GM19452 (cell line): ENCODE measurements around the gene KNL1.
"Not testable (repeated sequence)": the region's sequence is repeated elsewhere in the genome, so short reads cannot be mapped to it uniquely, and the experiment has no call there.

Source experiments
- ATAC-seq: cut with Tn5 transposase; IDR thresholded peaks from one replicate; pipeline ENCODE4 v1.9.1; 2021; ENCODE audit not compliant: unreplicated experiment

The KNL1 gene

DNA sequence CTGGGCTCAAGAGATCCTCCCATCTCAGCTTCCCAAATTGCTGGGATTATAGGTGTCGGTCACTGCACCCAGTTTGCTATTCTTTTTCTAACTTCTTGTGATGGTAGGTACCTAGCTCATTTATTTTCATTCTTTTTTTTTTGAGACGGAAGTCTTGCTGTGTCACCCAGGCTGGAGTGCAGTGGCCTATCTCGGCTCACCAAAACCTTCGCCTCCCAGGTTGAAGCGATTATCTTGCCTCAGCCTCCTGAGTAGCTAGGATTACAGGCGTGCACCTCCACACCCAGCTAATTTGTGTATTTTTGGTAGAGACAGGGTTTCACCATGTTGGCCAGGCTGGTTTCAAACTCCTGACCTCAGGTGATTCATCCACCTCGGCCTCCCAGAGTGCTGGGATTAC, 70.9 kb downstream of the KNL1 start:
- ATAC-seq: no peak

DNA sequence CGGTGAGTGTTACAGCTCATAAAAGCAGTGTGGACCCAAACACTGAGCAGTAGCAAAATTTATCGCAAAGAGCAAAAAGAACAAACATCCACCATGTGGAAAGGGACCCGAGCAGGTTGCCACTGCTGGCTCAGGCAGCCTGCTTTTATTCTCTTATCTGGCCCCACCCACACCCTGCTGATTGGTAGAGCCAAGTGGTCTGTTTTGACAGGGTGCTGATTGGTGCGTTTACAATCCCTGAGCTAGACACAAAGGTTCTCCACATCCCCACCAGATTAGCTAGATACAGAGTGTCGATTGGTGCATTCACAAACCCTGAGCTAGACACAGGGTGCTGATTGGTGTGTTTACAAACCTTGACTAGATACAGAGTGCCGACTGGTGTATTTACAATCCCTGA, 82.2 kb downstream of the KNL1 start:
- ATAC-seq: not testable (repeated sequence)

DNA sequence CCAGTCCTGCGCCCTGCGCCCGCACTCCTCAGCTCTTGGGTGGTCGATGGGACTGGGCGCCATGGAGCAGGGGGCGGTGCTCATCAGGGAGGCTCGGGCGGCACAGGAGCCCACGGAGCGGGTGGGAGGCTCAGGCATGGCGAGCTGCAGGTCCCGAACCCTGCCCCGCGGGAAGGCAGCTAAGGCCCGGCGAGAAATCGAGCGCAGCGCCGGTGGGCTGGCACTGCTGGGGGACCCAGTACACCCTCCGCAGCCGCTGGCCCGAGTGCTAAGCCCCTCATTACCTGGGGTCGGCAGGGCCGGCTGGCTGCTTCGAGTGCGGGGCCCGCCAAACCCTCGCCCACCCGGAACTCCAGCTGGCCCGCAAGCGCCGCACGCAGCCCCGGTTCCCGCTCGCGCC, 82.9 kb downstream of the KNL1 start:
- ATAC-seq: not testable (repeated sequence)

DNA sequence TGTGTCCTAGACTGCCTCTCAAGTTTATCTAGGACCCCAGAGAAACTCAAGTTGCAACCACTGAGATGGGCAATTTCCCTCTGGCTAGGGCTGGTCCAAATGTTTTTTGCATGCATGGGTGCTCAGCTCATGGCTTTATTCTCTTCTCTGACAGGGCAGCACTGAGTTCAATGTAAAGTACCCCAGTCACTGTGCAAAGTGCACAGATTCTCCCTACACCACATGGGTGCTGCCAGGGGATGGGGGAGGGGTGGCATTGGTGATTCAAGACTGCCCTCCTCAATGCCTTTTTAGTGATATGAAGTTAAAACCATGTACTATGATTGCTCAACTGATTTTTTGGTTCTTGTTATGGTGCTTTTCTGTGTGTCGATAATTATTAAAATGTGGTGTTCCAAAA, 86.1 kb downstream of the KNL1 start:
- ATAC-seq: no peak

DNA sequence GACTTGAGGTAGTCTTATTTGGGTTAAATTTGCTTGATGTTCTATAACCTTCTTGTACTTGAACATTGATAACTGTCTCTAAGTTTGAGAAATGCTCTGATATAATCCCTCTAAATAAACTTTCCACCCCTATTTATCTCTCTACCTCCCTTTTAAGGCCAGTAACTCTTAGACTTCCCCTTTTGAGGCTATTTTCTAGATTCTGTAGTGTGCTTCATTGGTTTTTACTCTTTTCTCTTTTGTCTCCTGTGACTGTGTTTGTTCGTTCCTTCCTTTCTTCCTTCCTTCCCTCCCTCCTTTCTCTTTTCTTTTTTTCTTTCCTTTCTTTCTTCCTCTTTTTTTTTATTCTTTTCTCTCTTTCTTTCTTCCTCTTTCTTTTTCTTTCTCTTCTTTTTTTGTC, 86.9 kb downstream of the KNL1 start:
- not testable (repeated sequence) for ATAC-seq

DNA sequence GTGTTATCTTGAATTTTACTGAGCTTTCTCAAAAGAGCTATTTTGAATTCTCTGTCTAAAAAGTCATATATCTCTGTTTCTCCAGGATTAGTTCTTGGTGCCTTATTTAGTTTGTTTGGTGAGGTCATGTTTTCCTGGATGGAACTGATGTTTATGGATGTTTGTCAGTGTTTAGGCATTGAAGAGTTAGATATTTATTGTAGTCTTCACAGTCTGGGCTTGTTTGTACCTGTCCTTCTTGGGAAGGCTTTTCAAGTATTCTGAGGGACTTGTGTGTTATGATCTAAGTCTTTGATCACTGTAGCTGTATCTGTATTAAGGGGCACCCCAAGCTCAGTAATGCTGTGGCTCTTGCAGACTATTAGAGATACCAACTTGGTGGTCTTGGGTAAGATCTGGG, 90.3 kb downstream of the KNL1 start:
- ATAC-seq: no peak

DNA sequence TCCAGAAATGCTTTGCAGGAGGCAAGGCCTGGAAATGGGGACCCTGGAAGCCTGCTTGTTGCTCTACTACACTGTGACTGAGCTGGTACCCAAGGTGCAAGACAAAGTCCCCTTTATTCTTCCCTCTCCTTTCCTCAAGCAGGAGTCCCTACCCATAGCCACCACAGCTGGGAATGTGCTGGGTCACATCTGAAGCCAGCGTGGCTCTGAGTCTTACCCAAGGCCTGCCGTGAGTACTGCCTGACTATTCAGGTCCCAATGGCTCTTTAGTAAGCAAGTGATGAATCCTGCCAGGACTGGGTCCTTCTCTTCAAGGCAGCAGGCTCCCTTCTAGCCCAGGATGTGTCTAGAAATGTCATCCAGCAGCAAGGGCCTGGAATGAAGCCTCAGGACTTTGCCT, 91.3 kb downstream of the KNL1 start:
- ATAC-seq: no peak

DNA sequence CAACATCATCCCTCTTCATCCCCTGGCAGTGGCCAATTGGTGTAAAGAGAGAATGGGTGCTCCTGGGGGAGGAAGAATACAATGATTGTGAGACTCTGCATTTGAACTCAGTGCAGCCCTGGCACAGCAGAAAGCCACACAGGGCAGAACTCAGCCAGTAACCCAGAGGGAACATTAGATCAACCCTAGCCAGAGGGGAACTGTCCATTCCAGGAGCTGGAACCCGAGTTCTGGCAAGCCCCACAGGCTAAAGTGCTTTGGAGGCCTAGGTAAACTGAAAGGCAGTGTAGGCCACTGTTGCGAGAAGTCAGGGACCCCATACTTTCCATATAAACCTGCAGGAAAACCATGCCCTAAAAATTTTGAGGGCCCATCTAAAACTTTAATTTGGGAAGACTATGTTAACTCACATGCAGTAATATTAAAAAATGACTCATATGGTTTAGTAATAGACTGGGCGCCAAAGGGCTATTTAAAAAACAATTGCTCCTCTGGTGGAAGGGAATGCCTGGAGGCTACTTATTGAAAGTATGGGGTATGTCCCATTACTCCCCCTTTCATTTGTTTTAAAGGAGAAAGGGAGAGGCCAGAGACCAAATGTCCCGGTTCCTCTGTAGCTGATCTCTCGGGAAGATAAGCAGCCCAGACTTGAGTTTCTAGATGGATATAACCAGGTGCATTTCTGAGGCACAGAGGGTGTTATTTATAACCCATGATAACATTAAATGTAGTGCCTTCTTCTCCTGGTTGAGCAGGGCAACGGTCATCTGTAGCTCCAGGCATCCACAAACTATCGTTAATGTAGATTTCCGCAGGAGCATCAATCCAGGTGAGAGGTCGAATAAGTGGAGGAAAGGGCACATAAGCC, 95.1 kb downstream of the KNL1 start:
- ATAC-seq: no peak

DNA sequence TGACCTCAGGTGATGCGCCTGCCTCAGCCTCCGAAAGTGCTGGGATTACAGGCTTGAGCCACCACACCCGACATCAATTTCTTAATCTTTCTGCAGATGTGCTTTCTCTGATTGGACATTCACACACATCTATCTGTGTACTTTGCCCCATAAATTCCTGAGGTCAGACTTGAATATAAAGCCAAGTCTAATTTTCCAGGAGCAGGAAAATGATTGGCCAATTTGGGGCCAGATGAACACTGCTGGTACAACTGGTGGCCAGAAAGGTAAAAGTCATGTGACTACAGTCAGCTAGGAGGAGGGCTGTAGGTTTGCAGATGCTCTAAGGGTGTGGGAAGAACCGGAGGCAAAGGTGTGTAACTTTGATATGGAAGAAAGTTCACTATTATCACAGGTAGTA, 97.7 kb downstream of the KNL1 start:
- no peak for ATAC-seq

DNA sequence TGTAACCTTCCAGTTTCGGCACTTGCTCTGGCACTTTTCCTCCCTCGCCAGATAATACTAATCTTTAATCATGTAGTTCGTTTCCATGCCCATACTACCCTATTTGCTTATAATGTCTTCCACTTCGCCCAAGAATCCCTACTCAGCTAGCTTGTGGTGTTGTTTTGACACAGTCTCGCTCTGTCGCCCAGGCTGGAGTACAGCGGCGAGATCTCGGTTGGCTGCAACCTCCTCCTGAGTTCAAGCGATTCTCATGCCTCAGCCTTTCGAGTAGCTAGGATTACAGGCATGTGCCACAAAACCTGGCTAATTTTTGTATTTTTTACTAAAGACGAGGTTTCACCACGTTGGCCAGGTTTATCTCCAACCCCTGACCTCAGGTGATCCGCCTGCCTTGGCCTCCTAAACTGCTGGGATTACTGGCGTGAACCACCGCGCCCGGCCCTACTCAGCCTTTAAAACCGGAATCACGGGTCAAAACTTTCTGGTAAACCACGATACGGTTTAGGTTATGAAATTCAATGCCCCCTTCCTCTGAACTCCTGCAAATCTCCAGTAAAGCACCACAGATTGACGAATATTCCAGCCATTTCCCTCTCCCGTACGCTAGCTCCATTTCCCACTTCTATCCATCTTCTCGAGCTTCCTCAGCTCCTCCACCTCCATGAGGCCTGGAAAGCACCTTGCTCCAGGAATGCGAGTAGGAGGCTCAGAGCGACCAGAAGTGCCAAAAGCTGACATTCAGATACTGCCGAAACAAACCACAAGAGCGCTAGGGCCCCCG, 100.0 kb downstream of the KNL1 start:
- peak; percentile 18 for ATAC-seq

DNA sequence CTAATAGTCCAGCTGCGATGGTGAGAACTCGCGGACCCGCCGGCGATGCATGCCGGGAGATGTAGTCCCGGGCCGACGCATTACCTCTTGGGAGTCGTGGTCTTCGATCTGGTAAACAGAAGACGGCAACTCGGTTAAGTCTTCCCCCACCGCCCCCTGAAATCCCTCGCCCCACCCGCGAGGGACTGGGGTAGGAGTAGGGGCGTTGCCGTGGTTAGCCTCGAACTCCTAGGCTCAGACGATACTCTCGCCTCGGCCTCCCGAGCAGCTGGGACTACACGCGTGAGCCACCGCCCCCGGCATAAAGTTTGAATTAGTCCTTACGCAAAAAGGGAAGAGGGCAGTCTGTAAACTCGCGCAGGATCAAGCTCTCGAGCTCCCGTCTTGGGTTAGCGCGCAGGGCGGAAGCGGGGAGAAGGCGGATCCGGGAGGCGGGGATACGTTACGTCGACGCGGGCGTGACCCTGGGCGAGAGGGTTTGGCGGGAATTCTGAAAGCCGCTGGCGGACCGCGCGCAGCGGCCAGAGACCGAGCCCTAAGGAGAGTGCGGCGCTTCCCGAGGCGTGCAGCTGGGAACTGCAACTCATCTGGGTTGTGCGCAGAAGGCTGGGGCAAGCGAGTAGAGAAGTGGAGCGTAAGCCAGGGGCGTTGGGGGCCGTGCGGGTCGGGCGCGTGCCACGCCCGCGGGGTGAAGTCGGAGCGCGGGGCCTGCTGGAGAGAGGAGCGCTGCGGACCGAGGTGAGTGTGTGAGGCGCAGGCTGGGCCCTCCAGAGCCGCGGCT, 100.8 kb downstream of the KNL1 start, which contains the start of gene RAD51:
TSS of gene RAD51 (plus strand) at position 487 of the 781 bp plus-strand sequence. CDS start 3,585 bp downstream, outside the sequence.
- peak; percentile 86 for ATAC-seq

DNA sequence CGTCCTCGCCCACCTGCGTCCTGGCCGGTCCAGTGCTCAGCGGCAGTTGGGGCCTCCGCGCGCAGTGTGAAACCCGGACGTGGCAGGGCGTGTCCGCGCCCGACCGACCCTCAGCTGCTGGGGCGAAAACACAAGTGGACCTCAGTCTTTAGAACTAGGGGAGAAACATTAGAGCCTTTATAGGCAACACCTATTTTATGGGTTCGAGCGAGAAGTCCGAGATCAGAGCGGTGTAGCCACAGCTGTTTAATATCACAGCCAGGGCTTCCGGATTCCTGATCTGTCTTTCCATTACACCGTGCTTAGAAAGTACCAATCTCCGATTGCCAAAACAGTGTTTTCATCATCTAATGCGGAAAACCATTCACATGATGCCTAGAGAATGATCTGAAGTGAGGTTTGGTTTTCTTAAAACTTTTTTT, 101.4 kb downstream of the KNL1 start:
- peak; percentile 23 for ATAC-seq

DNA sequence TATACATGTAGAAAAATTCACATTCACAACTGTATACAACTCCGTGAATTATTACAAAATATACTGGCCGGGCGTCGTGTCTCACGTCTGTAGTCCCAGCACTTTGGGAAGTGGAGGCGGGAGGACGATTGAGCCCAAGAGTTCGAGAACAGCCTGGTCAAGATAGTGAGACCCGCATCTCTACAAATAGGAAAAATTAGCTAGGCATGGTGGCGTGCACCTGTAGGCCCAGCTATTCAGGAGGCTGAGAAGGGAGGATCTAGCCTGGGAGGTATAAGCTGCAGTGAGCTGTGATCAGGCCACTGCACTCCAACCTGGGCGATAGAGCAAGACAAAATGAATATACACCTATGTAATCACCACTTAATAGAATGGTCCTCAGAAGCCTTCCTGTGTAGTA, 102.2 kb downstream of the KNL1 start:
- no peak for ATAC-seq

DNA sequence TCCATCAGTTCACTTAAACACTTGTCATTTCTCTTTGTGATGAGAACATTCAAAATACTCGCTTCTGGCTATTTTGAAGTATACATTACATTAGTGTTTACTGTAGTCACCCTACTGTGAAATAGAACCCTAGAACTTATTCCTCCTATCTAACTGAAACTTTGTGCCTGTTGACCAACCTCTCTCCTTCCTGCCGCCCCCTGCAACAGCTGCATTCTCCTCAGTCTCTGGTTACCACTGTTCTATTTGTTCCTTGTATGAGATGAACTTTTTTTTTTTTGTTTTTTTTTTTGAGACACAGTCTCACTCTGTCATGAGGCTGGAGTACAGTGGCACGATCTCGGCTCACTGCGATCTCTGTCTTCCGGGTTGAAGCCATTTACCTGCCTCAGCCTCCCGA, 103.9 kb downstream of the KNL1 start:
- ATAC-seq: no peak

DNA sequence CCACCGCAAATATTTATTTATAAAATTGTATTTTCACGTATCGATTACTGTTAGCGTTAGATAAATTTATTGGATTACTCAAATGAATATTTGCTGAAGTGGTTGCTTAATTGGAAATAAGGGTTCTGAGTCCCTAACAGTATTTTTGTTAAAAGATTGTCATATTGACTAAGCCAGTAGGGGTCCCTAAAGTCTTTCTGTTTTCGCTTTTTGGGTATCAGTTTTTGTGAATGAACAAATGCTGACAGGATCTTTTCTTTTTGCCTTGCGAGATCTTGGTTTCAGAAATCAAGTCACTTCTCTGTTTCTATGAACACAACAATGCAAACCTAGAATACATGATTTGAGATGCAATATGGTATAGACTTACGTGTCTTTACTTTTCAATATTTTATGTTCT, 108.0 kb downstream of the KNL1 start:
- no peak for ATAC-seq

DNA sequence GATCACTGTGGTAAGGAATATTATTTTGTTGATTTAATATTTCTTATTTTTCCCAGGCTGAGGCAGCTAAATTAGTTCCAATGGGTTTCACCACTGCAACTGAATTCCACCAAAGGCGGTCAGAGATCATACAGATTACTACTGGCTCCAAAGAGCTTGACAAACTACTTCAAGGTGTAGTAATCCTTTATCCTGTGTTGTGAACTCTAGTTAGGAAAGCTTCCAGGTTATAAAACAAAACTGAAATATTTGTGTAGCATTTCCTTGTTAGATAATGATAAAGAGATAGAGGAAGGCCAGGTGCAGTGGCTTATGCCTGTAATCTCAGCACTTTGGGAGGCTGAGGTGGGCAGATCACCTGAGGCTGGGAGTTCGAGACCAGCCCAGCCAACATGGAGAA, 112.1 kb downstream of the KNL1 start:
- no peak for ATAC-seq
